Measurements from ENCODE around the gene PFDN4.

Gene PFDN4

DNA sequence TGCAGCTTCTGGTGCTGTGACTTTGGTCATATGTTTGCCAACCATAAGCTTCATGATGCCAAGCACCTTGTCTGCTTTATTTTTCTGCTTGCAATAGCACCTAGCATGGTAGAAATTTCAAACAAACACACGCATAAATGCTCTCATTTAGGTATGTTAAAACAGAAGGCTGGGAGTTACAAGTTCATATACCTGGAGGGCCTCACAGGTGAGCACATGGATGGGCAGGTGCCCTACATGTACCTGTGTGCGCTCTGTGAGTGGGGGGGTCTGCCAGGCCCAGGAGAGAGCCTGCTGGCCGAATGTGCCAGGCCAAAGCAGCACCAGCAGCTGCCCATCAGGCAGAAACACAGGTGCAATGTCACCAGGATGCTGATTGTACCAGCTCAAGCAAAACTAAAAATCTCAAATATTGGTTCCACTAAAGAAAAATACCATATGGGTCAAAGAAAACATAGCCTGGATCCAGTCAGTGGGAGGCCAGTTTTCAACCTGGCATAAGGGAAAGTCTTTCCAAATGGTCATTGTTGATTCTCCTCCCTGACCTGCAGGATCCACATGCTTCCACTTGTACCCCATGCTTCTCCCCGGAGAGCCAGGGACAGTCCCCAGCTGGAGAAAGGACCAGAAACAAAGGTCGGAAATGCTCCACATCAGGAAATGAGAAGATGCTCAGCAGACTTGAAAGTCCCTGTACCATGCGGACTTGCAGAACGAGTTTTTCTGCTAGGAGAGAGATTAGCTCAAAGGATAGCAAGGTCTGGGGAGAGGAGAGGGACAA lies 7.2 kb upstream of the PFDN4 start:
- no peak for DNase-seq (ENCODE audit: low read depth)

DNA sequence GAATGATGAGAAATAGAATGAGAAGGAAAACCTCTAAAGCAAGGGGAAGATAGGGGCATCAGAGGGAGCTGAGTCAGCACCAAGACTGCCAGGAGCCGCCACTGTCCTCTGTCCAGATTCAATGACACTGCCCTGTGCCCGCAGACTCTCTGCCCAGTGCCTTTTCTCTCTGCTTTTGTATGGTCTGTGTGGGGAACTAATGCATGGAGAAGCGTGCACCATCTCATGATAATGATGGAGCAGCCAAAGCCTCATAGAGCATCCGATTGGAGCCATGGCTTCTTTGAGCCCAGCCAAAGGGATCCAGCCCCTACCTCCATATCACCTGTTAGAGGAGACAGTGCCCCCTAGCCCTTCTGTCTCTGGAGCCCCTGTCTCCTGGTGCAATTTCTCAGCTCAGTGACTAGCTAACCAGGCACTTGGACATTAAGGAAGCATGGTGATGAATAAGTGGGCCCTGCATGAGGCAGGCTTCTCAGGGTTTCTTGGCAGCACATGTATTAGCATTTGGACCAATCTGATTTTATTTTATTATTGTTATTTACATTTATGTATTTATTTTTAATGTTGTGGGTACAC lies 6.5 kb upstream of the PFDN4 start:
- no peak for DNase-seq (ENCODE audit: low read depth)

GRCh38 chr20:54203281-54203680 lies 4.6 kb upstream of the PFDN4 start:
- no peak for DNase-seq (ENCODE audit: low read depth)

- no peak for DNase-seq (ENCODE audit: low read depth)
Observed at GRCh38 chr20:54204063-54204462, 3.8 kb upstream of the PFDN4 start.

- no peak for DNase-seq (ENCODE audit: low read depth)
Observed at GRCh38 chr20:54204481-54204880, 3.4 kb upstream of the PFDN4 start.

GRCh38 chr20:54205450-54205849 lies 2.4 kb upstream of the PFDN4 start:
- DNase-seq (ENCODE audit: low read depth) = no peak

- DNase-seq (ENCODE audit: low read depth) = no peak
Observed at GRCh38 chr20:54207053-54207742, 689 bp upstream of the PFDN4 start.

GRCh38 chr20:54208548-54209176 lies 775 bp downstream of the PFDN4 start:
- peak; percentile 91 for DNase-seq (ENCODE audit: low read depth)

GRCh38 chr20:54209216-54209813 lies 1.4 kb downstream of the PFDN4 start:
- no peak for DNase-seq (ENCODE audit: low read depth)

DNA sequence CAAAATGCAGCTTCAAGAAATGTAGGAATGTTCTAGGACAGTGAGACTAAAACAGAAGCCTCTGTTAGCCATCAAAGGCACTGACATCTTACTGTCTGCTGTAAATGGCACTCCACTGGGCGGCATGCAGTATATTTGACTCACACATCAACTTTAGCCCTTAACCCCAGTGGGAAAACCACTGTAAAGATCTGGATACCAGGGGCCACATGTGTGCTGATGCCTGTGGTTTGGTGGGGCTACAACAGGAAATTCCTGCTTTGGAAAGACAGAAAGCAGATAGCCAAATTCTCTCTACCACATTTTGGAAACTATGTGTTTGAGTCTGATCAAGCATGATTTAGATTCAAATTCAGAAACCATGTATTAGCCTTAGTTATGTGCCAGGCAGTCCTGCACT lies 4.3 kb downstream of the PFDN4 start:
- peak; percentile 84 for DNase-seq (ENCODE audit: low read depth)

DNA sequence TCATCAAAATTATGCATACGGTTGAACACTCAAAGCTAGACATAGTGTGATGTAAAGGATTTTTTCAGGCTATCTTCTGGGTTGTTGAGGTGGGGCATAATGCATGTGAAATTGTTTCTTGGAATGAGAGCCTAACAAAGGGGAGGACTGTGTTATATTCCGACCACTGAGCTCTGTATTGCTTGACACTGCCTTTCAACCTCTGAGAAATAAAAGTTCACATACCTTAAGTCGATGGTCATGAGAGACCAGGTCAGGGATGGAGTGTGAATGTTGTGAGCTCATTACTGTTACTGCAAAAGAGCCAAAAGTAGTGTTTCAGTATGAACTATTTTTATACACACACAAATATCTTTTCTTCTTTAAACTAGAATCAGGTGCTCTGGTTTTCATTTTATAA lies 5.0 kb downstream of the PFDN4 start:
- DNase-seq (ENCODE audit: low read depth) = peak; percentile 24

- no peak for DNase-seq (ENCODE audit: low read depth)
Observed at GRCh38 chr20:54214566-54214965, 6.7 kb downstream of the PFDN4 start.

GRCh38 chr20:54215157-54215789 lies 7.4 kb downstream of the PFDN4 start:
- no peak for DNase-seq (ENCODE audit: low read depth)

GRCh38 chr20:54217762-54218161 lies 9.9 kb downstream of the PFDN4 start:
- no peak for DNase-seq (ENCODE audit: low read depth)

- DNase-seq (ENCODE audit: low read depth) = no peak
Observed at GRCh38 chr20:54218470-54218869, 10.6 kb downstream of the PFDN4 start.

DNA sequence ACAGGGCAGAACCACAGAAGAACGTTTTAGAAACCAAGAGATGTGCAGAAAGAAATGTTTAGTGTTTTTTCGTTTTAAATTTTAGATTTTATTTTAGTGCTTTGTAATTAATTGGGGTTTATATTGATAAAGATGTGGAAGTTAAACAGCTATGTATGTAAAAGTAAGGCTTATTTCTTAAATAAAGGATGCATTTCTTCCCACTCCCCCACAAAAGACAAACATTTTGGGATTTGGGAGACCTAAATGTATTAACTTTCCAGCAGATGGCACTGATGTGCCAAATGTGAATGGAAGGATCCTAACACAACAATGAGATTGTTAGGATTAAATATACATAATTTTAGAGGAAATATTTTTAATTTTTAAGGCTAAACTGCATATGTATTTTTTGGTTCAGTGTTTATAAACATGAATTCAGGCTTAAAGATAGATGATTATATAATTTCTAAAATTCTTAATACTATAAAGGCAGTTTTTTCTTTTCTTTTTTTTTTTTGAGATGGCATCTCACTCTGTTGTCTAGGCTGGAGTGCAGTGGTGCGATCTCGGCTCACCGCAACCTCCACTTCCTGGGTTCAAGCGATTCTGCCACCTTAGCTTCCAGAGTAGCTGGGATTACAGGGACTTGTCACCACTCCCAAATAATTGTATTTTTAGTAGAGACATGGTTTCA lies 12.0 kb downstream of the PFDN4 start:
- DNase-seq (ENCODE audit: low read depth) = peak; percentile 48

- no peak for DNase-seq (ENCODE audit: low read depth)
Observed at GRCh38 chr20:54220722-54221121, 12.8 kb downstream of the PFDN4 start.

DNA sequence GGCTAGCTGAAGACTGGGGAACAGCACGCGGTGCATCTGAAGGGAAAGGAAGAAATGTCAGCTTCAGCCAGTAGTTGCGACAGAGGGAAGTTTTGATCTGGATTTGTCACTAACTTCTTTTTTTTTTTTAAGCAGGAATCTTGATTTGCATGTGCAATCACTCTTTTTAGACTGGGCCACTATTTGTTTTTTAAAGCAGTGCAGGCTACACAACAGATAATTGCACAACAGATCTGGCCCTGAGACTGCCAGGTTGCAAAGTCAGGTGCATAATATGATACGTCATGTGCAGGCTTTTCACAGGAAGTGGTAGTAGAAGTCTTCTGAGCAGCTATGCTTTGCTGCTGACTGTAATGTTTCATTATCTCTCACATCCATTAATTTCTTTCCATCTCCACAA lies 13.5 kb downstream of the PFDN4 start:
- DNase-seq (ENCODE audit: low read depth) = peak; percentile 52

GRCh38 chr20:54221996-54222890 lies 14.4 kb downstream of the PFDN4 start:
- no peak for DNase-seq (ENCODE audit: low read depth)

DNA sequence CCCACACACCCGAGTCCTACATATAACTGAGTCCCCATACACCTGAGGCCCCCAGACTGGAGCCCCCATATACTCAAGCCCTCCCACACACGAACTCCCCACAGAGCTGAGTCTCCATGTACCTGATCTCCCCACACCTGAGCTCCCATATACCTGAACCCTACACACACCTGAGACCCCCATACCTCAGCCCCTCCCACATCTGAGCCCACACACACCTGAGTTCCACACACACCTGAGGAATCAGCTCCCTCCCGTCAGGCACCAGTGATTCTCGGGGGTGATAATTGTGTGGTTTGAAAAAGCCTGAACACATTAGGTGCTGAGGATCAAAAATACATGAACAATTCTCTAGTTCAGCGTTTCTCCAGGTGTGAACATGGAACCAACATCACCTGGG lies 15.4 kb downstream of the PFDN4 start:
- no peak for DNase-seq (ENCODE audit: low read depth)

Measured in amniotic epithelial cell (primary cell).